Vagina (tissue), 2 donors: Measurements from ENCODE around the gene SULF2. TPM values are rescaled to one million over a fixed set of nuclear protein-coding genes. Genes with fewer than 3 reads are reported as not detected.

ENCODE experiments used
- DNase-seq, 2 donors: peaks; one replicate each; pipeline ENCODE4 v3.0.0-alpha.2; 2017; ENCODE audit errors: extremely low spot score in 2 of 2
- H3K27ac ChIP-seq: fragments of 200-600 bp; sonication (generic); one replicate; pipeline ENCODE4 v1.5.1; 2019
- H3K27me3 ChIP-seq: fragments of 200-600 bp; sonication (generic); one replicate; pipeline ENCODE4 v1.5.1; 2019
- H3K36me3 ChIP-seq, 2 donors: fragments of 200-600 bp; sonication (generic); one replicate each; pipeline ENCODE4 v1.5.1; 2017 to 2019
- H3K4me1 ChIP-seq: fragments of 200-600 bp; sonication (generic); one replicate; pipeline ENCODE4 v1.5.1; 2019
- H3K4me3 ChIP-seq, 2 donors: fragments of 200-600 bp; sonication (generic); 1 replicate in 1 of 2; 2 replicates in 1 of 2; pipeline ENCODE4 v1.5.1; 2016 to 2019
- H3K9me3 ChIP-seq: fragments of 200-600 bp; sonication (generic); one replicate; pipeline ENCODE4 v1.5.1; 2019
- POLR2A ChIP-seq, 2 donors: fragments of 450-650 bp; IDR thresholded peaks; one replicate each; pipeline ENCODE4 v1.6.1; 2017; ENCODE audit warnings: antibody characterized with exemption in 2 of 2, mild to moderate bottlenecking in 2 of 2, moderate library complexity in 2 of 2
- POLR2AphosphoS5 ChIP-seq, 2 donors: sonication (generic); formaldehyde crosslinking; IDR thresholded peaks; one replicate each; pipeline ENCODE4 v1.9.0; 2017; ENCODE audit warnings: antibody characterized with exemption in 2 of 2, mild to moderate bottlenecking in 2 of 2, low read depth in 1 of 2; ENCODE audit not compliant: insufficient read depth in 1 of 2
- intact Hi-C: fragments of 100-400 bp; cut with DNase I; formaldehyde crosslinking; loops from one replicate; pipeline ENCODE4 v1.15.1; 2023
- small RNA-seq: library from RNA; depleted of rRNA; stranded (forward); fragments of <200 nt; gene quantifications from one replicate; pipeline ENCODE3, GENCODE V24; 2016
- total RNA-seq: library from RNA; depleted of rRNA; stranded (reverse); fragments of >200 nt; gene quantifications from one replicate; pipeline ENCODE4 v1.2.3, GENCODE V29; 2016
- TF ChIP-seq, protein P1 (sequence below), 3 experiments: fragments of 450-650 bp in 2 of 3; fragments of 200-600 bp in 1 of 3; sonication (generic) in 1 of 3; IDR thresholded peaks; one replicate each; pipeline ENCODE4 v1.5.1; 2017 to 2019; ENCODE audit warnings: antibody characterized with exemption in 3 of 3, mild to moderate bottlenecking in 2 of 3, moderate library complexity in 2 of 3

SULF2 gene
- total RNA-seq, 1 donor from 2014 or later = 157 TPM

DNA sequence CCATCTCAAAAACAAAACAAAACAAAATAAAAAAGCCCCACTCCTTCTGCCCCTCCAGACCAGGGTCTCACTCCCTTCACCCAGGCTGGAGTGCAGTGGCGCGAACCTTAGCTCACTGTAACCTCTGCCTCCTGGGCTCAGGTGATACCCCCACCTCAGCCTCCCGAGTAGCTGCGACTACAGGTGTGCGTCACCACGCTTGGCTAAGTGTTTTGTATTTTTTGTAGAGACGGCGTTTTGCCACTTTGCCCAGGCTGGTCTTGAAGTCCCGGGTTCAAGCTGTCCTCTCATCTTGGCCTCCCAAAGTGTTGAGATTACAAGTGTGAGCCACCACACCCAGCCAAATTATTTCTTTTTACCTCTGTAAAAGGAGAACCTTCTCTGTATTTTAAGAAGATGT, 173.5 kb downstream of the SULF2 start:
- H3K4me3 ChIP-seq = no peak overlapping the region
- H3K27me3 ChIP-seq = no peaks in the 10 kb centered on the region
- no peaks in the 10 kb centered on the region for H3K9me3 ChIP-seq
- TF ChIP-seq, protein P1, sequence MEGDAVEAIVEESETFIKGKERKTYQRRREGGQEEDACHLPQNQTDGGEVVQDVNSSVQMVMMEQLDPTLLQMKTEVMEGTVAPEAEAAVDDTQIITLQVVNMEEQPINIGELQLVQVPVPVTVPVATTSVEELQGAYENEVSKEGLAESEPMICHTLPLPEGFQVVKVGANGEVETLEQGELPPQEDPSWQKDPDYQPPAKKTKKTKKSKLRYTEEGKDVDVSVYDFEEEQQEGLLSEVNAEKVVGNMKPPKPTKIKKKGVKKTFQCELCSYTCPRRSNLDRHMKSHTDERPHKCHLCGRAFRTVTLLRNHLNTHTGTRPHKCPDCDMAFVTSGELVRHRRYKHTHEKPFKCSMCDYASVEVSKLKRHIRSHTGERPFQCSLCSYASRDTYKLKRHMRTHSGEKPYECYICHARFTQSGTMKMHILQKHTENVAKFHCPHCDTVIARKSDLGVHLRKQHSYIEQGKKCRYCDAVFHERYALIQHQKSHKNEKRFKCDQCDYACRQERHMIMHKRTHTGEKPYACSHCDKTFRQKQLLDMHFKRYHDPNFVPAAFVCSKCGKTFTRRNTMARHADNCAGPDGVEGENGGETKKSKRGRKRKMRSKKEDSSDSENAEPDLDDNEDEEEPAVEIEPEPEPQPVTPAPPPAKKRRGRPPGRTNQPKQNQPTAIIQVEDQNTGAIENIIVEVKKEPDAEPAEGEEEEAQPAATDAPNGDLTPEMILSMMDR (IDR thresholded peaks at IDR 0.05) = no peak
- no peak for TF ChIP-seq POLR2AphosphoS5 (IDR thresholded peaks at IDR 0.05; ENCODE audit: insufficient read depth in 1 of 2, low read depth in 1 of 2)
- no peak for TF ChIP-seq POLR2A (IDR thresholded peaks at IDR 0.05)
- intact Hi-C loops = loop anchor here (10.0 kb wide), 1 partner anchor 227 kb away; no protein-coding TSS in a partner anchor
- no peak overlapping the region for H3K27ac ChIP-seq
- H3K36me3 ChIP-seq = no peaks in the 10 kb centered on the region
- no peaks in the 10 kb centered on the region for H3K4me1 ChIP-seq
- no peak for DNase-seq

DNA sequence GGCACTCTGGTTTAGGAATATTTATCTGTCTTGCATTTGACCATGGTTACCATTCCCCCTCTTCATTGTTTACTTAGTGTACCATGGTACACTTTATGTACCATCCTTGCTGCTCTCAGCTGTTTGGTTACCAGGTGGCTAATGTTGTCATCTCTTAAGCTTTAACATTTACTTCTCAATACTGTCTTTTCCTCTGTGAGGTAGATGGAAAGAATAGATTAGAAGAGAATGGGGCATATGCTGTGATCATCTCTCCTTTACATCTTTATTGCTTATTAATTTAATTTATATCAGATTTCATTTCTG, 174.4 kb downstream of the SULF2 start:
- no peaks in the 10 kb centered on the region for H3K36me3 ChIP-seq
- no peaks in the 10 kb centered on the region for H3K27me3 ChIP-seq
- no peak for DNase-seq
- intact Hi-C loops = loop anchor here (10.0 kb wide), 1 partner anchor 226 kb away; no protein-coding TSS in a partner anchor
- H3K27ac ChIP-seq = no peak overlapping the region
- H3K9me3 ChIP-seq = no peaks in the 10 kb centered on the region
- no peak for TF ChIP-seq POLR2A (IDR thresholded peaks at IDR 0.05)
- TF ChIP-seq, protein P1 (IDR thresholded peaks at IDR 0.05) = no peak
- TF ChIP-seq POLR2AphosphoS5 (IDR thresholded peaks at IDR 0.05; ENCODE audit: insufficient read depth in 1 of 2, low read depth in 1 of 2) = no peak
- H3K4me1 ChIP-seq = no peaks in the 10 kb centered on the region
- H3K4me3 ChIP-seq = no peak overlapping the region

DNA sequence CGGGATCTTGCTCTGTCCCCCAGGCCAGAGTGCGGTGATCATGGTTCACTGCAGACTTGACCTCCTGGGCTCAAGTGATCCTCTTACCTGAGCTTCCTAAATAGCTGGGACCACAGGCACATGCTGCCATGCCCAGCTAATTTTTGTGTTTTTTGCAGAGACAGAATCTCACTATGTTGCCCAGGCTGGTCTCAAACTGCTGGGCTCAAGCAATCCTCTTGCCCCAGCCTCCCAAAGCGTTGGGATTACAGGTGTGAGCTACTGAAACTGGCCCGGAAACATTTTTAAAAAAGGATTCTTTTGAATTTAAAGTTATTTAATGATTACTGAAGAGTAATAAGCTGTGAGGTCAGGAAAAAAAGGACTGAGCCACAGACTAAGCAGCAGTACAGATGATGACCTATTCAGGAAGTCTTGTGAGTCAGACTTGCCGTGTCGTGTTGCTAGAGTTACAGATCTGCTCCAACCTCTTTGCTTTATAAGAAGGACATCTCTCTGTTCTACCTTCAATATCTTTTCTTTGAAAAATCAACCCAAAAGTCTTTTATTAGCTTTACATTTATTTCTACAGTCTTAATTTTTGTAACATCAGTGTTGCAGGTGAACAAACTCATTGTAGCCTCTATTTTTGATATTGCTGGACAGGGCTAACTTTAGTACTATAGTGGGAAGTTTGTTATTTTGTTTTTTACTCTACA, 174.9 kb downstream of the SULF2 start:
- Histone ChIP-seq H3K9me3 (no peaks in the 10 kb centered on the region), H3K27me3 (no peaks in the 10 kb centered on the region), H3K27ac (peak overlapping the region; percentile 7), H3K36me3 (no peaks in the 10 kb centered on the region), H3K4me3 (no peak overlapping the region), H3K4me1 (no peaks in the 10 kb centered on the region)
- TF ChIP-seq, protein P1 (IDR thresholded peaks at IDR 0.05) = no peak
- no peak for TF ChIP-seq POLR2A (IDR thresholded peaks at IDR 0.05)
- peak in 1 of 2 donors; percentile 43 for TF ChIP-seq POLR2AphosphoS5 (IDR thresholded peaks at IDR 0.05; ENCODE audit: insufficient read depth in 1 of 2, low read depth in 1 of 2)
- intact Hi-C loops = loop anchor here (10.0 kb wide), 1 partner anchor 226 kb away; no protein-coding TSS in a partner anchor
- DNase-seq = no peak

DNA sequence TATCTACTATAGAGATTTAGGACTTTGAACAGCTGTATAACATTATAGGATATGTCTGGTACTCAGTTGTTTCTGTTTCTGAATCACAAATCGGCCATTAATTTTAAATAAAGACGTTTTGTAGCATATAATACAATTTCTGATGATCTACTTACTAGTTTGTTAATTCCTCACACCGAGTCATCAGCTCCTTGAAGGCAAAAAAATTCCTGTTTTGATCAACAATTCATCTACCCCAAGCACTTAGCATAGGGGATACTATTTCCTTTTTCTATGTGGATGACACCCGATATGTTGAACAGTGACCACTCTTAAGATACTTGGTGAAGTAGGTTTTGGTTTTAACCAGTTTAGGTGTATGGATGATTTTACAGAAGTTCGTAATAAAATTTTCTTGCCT, 176.3 kb downstream of the SULF2 start:
- Histone ChIP-seq H3K9me3 (no peaks in the 10 kb centered on the region), H3K4me3 (no peak overlapping the region), H3K36me3 (no peaks in the 10 kb centered on the region), H3K4me1 (no peaks in the 10 kb centered on the region), H3K27ac (no peak overlapping the region), H3K27me3 (no peaks in the 10 kb centered on the region)
- DNase-seq = no peak
- TF ChIP-seq, protein P1 (IDR thresholded peaks at IDR 0.05) = no peak
- TF ChIP-seq POLR2A (IDR thresholded peaks at IDR 0.05) (no peak), POLR2AphosphoS5 (IDR thresholded peaks at IDR 0.05; ENCODE audit: insufficient read depth in 1 of 2, low read depth in 1 of 2) (no peak)
- intact Hi-C loops = no loop called here

Small RNA genes lying within 50 kb of the gene (small RNA-seq; reads per million reads assigned to genes)
- not detected for gene RNU7-173P
